ENCODE results near the gene B4GALNT1.
A peak's percentile ranks its signal among the peaks of the same experiment; 100 is the strongest.
"Not testable (repeated sequence)": the region's sequence is repeated elsewhere in the genome, so short reads cannot be mapped to it uniquely, and the experiment has no call there.

The B4GALNT1 gene

DNA sequence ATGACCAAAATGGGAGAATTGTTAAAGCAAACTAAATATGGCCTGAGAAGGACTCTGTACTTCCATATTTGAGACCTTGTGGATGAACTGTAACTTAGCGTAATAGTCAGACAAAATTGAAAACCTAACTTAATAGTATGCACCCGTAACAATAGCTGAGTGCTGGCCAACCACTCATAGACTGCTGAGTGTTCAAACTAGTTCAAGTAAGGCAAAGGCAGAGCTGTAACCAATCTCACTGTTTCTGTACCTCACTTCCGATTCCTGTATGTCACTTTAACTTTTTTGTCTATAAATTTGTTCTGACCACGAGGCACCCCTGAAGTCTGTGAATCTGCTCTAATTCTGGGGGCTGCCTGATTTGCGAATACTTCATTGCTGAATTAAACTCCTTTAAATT, 33.9 kb upstream of the B4GALNT1 start:
- no peaks in the 10 kb centered on the region for H3K36me3 ChIP-seq (ENCODE audit: control insufficient read depth, insufficient read depth, low read length)
- H3K4me2 ChIP-seq (ENCODE audit: low read length), result no peak overlapping the region
- no peak overlapping the region for H3K27ac ChIP-seq
- no peaks in the 10 kb centered on the region for H3K79me2 ChIP-seq
- H3K27me3 ChIP-seq (ENCODE audit: control insufficient read depth, insufficient read depth, low read length), result no peaks in the 10 kb centered on the region
- TF ChIP-seq, protein P1, sequence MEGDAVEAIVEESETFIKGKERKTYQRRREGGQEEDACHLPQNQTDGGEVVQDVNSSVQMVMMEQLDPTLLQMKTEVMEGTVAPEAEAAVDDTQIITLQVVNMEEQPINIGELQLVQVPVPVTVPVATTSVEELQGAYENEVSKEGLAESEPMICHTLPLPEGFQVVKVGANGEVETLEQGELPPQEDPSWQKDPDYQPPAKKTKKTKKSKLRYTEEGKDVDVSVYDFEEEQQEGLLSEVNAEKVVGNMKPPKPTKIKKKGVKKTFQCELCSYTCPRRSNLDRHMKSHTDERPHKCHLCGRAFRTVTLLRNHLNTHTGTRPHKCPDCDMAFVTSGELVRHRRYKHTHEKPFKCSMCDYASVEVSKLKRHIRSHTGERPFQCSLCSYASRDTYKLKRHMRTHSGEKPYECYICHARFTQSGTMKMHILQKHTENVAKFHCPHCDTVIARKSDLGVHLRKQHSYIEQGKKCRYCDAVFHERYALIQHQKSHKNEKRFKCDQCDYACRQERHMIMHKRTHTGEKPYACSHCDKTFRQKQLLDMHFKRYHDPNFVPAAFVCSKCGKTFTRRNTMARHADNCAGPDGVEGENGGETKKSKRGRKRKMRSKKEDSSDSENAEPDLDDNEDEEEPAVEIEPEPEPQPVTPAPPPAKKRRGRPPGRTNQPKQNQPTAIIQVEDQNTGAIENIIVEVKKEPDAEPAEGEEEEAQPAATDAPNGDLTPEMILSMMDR (IDR thresholded peaks at IDR 0.05), result no peak
- no peak overlapping the region for H3K4me3 ChIP-seq (ENCODE audit: low read depth, low read length)
- H3K9me3 ChIP-seq (ENCODE audit: control insufficient read depth, low read length), result no peaks in the 10 kb centered on the region
- H2AFZ ChIP-seq, result no peak overlapping the region
- no peak overlapping the region for H3K9ac ChIP-seq
- no peaks in the 10 kb centered on the region for H3K4me1 ChIP-seq

DNA sequence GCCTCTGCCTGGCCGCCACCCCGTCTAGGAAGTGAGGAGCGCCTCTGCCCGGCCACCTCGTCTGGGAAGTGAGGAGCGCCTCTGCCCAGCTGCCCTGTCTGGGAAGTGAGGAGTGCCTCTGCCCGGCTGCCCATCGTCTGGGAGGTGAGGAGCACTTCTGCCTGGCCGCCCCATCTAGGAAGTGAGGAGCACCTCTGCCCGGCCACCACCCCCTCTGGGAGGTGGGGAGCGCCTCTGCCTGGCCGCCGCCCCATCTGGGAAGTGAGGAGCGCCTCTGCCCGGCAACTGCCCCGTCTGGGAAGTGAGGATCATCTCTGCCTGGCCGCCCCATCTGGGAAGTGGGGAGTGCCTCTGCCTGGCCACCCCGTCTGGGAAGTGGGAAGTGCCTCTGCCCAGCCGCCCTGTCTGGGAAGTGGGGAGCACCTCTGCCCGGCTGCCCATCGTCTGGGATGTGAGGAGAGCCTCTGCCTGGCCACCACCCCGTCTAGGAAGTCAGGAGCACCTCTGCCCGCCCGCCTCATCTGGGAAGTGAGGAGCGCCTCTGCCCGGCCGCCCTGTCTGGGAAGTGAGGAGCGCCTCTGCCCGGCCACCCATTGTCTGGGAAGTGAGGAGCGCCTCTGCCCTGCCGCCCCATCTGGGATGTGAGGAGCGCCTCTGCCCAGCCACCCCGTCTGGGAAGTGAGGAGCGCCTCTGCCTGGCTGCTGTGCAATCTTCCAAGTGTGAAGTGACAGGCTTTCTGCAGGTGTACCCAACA, 32.2 kb upstream of the B4GALNT1 start:
- not testable (repeated sequence) for H3K4me2 ChIP-seq (ENCODE audit: low read length); H3K27me3 ChIP-seq (ENCODE audit: control insufficient read depth, insufficient read depth, low read length); H3K27ac ChIP-seq; H3K4me3 ChIP-seq (ENCODE audit: low read depth, low read length); H3K9me3 ChIP-seq (ENCODE audit: control insufficient read depth, low read length); H3K36me3 ChIP-seq (ENCODE audit: control insufficient read depth, insufficient read depth, low read length); H3K9ac ChIP-seq; H3K79me2 ChIP-seq; H3K4me1 ChIP-seq; H2AFZ ChIP-seq

DNA sequence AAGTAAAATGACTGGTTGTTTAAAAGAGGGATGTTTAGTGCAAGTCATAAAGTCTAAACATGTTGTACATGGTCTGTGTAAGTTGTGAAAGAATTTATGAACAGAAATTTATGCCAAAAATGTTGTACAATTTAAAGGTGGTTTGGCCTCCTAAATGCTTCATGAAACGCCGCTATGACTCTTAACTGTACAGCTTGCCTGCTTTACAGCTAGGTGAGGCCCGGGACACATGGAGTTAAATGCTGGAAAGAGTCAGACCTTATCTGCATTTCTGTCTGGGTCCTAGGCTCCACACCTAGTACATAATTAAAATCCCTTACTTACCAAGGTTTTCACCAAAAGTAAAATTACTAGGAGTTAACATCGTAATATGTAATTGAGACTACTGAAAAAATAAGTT, 28.4 kb upstream of the B4GALNT1 start:
- no peak overlapping the region for H3K4me3 ChIP-seq (ENCODE audit: low read depth, low read length)
- H3K27ac ChIP-seq, result no peak overlapping the region
- H3K79me2 ChIP-seq, result no peaks in the 10 kb centered on the region
- no peaks in the 10 kb centered on the region for H3K36me3 ChIP-seq (ENCODE audit: control insufficient read depth, insufficient read depth, low read length)
- no peak overlapping the region for H2AFZ ChIP-seq
- no peaks in the 10 kb centered on the region for H3K27me3 ChIP-seq (ENCODE audit: control insufficient read depth, insufficient read depth, low read length)
- H3K9ac ChIP-seq, result no peak overlapping the region
- H3K4me1 ChIP-seq, result peaks cover 5% of the 10 kb centered on the region
- TF ChIP-seq, protein P1 (IDR thresholded peaks at IDR 0.05), result no peak
- H3K9me3 ChIP-seq (ENCODE audit: control insufficient read depth, low read length), result no peaks in the 10 kb centered on the region
- H3K4me2 ChIP-seq (ENCODE audit: low read length), result no peak overlapping the region

DNA sequence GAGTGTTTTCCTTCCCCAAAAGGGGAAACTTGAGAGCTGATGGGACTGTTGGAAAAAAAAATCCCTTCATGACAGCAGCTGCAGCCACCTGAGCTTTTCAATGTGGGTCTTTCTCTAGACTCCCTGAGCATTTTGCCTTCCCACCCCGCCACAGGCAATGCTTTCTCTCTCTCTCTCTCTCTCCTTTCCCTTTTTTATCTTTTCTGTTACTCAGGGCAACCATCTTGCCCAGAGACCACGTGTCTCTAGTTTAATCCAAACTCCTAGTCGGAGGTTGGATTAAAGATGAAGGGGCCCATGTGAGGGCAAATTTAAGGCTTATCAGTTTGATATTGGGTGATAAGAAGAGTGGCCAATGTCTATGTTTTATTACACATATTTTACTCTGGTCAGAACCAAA, 25.9 kb upstream of the B4GALNT1 start:
- Histone ChIP-seq H3K27ac (peak overlapping the region; percentile 3), H3K9me3 (ENCODE audit: control insufficient read depth, low read length) (no peaks in the 10 kb centered on the region), H3K27me3 (ENCODE audit: control insufficient read depth, insufficient read depth, low read length) (no peaks in the 10 kb centered on the region), H2AFZ (peak overlapping the region; percentile 65), H3K4me3 (ENCODE audit: low read depth, low read length) (no peak overlapping the region), H3K9ac (no peak overlapping the region), H3K36me3 (ENCODE audit: control insufficient read depth, insufficient read depth, low read length) (no peaks in the 10 kb centered on the region), H3K79me2 (no peaks in the 10 kb centered on the region), H3K4me1 (peaks cover 5% of the 10 kb centered on the region), H3K4me2 (ENCODE audit: low read length) (no peak overlapping the region)
- TF ChIP-seq, protein P1 (IDR thresholded peaks at IDR 0.05), result no peak

DNA sequence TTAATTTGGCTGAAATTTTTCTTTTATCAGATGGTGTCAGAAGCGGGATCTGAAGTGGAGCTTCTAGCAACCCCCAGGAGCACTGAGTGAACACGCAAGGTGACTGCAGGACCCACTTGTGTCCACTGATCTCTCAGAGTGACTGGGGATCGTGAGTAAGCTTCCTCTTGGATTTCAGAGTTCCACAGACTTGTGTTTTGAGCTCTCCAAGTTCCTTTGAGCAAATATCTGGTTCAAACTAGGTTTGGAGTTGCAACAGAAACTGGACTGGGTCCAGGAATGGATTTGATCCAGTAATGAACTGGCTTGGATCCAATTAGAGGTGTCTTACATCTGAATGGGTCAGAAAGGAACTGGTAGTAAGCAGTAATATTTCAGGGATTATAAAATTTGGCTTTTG, 24.7 kb upstream of the B4GALNT1 start:
- peak overlapping the region; percentile 33 for H3K27ac ChIP-seq
- H3K9me3 ChIP-seq (ENCODE audit: control insufficient read depth, low read length), result no peaks in the 10 kb centered on the region
- H2AFZ ChIP-seq, result peak overlapping the region; percentile 17
- no peaks in the 10 kb centered on the region for H3K79me2 ChIP-seq
- H3K27me3 ChIP-seq (ENCODE audit: control insufficient read depth, insufficient read depth, low read length), result no peaks in the 10 kb centered on the region
- peaks cover 5% of the 10 kb centered on the region for H3K4me1 ChIP-seq
- peak overlapping the region; percentile 34 for H3K4me2 ChIP-seq (ENCODE audit: low read length)
- no peaks in the 10 kb centered on the region for H3K36me3 ChIP-seq (ENCODE audit: control insufficient read depth, insufficient read depth, low read length)
- H3K9ac ChIP-seq, result no peak overlapping the region
- H3K4me3 ChIP-seq (ENCODE audit: low read depth, low read length), result no peak overlapping the region
- TF ChIP-seq, protein P1 (IDR thresholded peaks at IDR 0.05), result no peak

DNA sequence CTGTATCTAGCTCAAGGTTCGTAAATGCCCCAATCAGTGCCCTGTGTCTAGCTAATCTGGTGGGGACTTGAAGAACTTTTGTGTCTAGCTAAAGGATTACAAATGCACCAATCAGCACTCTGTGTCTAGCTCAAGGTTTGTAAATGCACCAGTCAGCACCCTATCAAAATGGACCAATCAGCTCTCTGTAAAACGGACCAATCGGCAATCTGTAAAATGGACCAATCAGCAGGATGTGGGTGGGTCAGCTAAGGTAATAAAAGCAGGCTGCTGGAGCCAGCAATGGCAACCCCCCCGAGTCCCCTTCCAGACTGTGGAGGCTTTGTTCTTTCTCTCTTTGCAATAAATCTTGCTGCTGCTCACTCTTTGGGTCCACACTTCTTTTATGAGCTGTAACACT, 23.4 kb upstream of the B4GALNT1 start:
- not testable (repeated sequence) for H3K36me3 ChIP-seq (ENCODE audit: control insufficient read depth, insufficient read depth, low read length); H3K4me2 ChIP-seq (ENCODE audit: low read length); H3K79me2 ChIP-seq; H3K9me3 ChIP-seq (ENCODE audit: control insufficient read depth, low read length); H3K4me1 ChIP-seq; H3K27ac ChIP-seq; H3K4me3 ChIP-seq (ENCODE audit: low read depth, low read length); H3K9ac ChIP-seq; H3K27me3 ChIP-seq (ENCODE audit: control insufficient read depth, insufficient read depth, low read length); H2AFZ ChIP-seq
